Neural progenitor cell (in vitro differentiated cells): ENCODE results near the gene MROH2A. TPM values are rescaled to one million over a fixed set of nuclear protein-coding genes. Genes with fewer than 3 reads are reported as not detected.

Source experiments
- DNase-seq: peaks from one replicate; pipeline ENCODE4 v3.0.0-alpha.2; 2016; ENCODE audit warnings: low spot score
- H2AFZ ChIP-seq: fragments of 200-600 bp; sonication (generic); replicated peaks from 2 replicates; pipeline ENCODE4 v1.6.1; 2016; ENCODE audit warnings: antibody characterized with exemption
- H3F3A ChIP-seq: fragments of 200-600 bp; sonication (generic); 2 replicates; pipeline ENCODE4 v1.6.1; 2016; ENCODE audit warnings: antibody characterized with exemption, low read depth
- H3K27ac ChIP-seq: fragments of 200-600 bp; sonication (generic); 2 replicates; pipeline ENCODE4 v1.5.1; 2016; ENCODE audit warnings: mild to moderate bottlenecking
- H3K27me3 ChIP-seq: fragments of 200-600 bp; sonication (generic); 2 replicates; pipeline ENCODE4 v1.6.1; 2016; ENCODE audit warnings: mild to moderate bottlenecking, moderate library complexity
- H3K36me3 ChIP-seq: fragments of 200-600 bp; sonication (generic); 2 replicates; pipeline ENCODE4 v1.5.1; 2016
- H3K4me1 ChIP-seq: fragments of 200-600 bp; sonication (generic); 2 replicates; pipeline ENCODE4 v1.6.1; 2016; ENCODE audit warnings: mixed run types
- H3K4me2 ChIP-seq: fragments of 200-600 bp; sonication (generic); 2 replicates; pipeline ENCODE4 v1.6.1; 2016
- H3K4me3 ChIP-seq: fragments of 200-600 bp; sonication (generic); 2 replicates; pipeline ENCODE4 v1.5.1; 2016
- H3K79me2 ChIP-seq: fragments of 200-600 bp; sonication (generic); 2 replicates; pipeline ENCODE4 v1.6.1; 2016; ENCODE audit warnings: low read depth
- H3K9ac ChIP-seq: fragments of 200-600 bp; sonication (generic); 2 replicates; pipeline ENCODE4 v1.6.1; 2016
- H3K9me3 ChIP-seq: fragments of 200-600 bp; sonication (generic); 2 replicates; pipeline ENCODE4 v1.5.1; 2016; ENCODE audit warnings: low read depth
- H4K20me1 ChIP-seq: fragments of 200-600 bp; sonication (generic); 2 replicates; pipeline ENCODE4 v1.6.1; 2016; ENCODE audit warnings: low read depth
- H3K27ac Mint-ChIP-seq: 3 replicates; pipeline ENCODE4 v1.8.0; 2021; ENCODE audit warnings: mixed read lengths
- H3K27me3 Mint-ChIP-seq: 2 replicates; pipeline ENCODE4 v1.8.0; 2022; ENCODE audit warnings: low read depth, mild to moderate bottlenecking, inconsistent platforms, moderate library complexity, mixed read lengths; ENCODE audit not compliant: insufficient read depth
- H3K36me3 Mint-ChIP-seq: 3 replicates; pipeline ENCODE4 v1.8.0; 2021; ENCODE audit warnings: mixed read lengths
- H3K4me1 Mint-ChIP-seq: 3 replicates; pipeline ENCODE4 v1.8.0; 2021; ENCODE audit warnings: mixed read lengths
- H3K4me3 Mint-ChIP-seq: 3 replicates; pipeline ENCODE4 v1.8.0; 2021; ENCODE audit warnings: mild to moderate bottlenecking, moderate library complexity, mixed read lengths
- H3K9me3 Mint-ChIP-seq: 3 replicates; pipeline ENCODE4 v1.8.0; 2020; ENCODE audit warnings: mixed read lengths
- CTCF ChIP-seq: fragments of 200-600 bp; sonication (generic); IDR thresholded peaks from 2 replicates; pipeline ENCODE4 v1.5.1; 2017; ENCODE audit warnings: antibody characterized with exemption, mild to moderate bottlenecking
- EZH2 ChIP-seq: fragments of 200-600 bp; sonication (generic); IDR thresholded peaks from 2 replicates; pipeline ENCODE4 v1.6.1; 2017; ENCODE audit warnings: antibody characterized with exemption, mild to moderate bottlenecking, moderate library complexity
- EZH2phosphoT487 ChIP-seq: fragments of 200-600 bp; sonication (generic); IDR thresholded peaks from 2 replicates; pipeline ENCODE4 v1.6.1; 2017; ENCODE audit warnings: antibody characterized with exemption
- total RNA-seq: library from RNA; depleted of rRNA; stranded (reverse); fragments of >200 nt; gene quantifications from 2 replicates; pipeline ENCODE4 v1.2.3, GENCODE V29; 2015; ENCODE audit warnings: low replicate concordance

MROH2A gene
- total RNA-seq, 1 donor from 2014 or later, result not detected

- Histone ChIP-seq H3K4me2 (no peak overlapping the region), H3K9ac (no peak overlapping the region), H3K79me2 (no peaks in the 10 kb centered on the region), H3K4me1 (no peaks in the 10 kb centered on the region), H2AFZ (no peak overlapping the region), H3K27ac (no peak overlapping the region), H3K27me3 (no peaks in the 10 kb centered on the region), H3K4me3 (no peak overlapping the region), H3K36me3 (no peaks in the 10 kb centered on the region), H3K9me3 (no peaks in the 10 kb centered on the region), H4K20me1 (no peaks in the 10 kb centered on the region), H3F3A (no peaks in the 10 kb centered on the region)
- Mint-ChIP-seq H3K4me3 (no peak overlapping the region), H3K4me1 (peaks cover 10% of the 10 kb centered on the region), H3K9me3 (no peaks in the 10 kb centered on the region), H3K36me3 (no peaks in the 10 kb centered on the region), H3K27me3 (peaks cover 4% of the 10 kb centered on the region), H3K27ac (peak overlapping the region; percentile 46)
- TF ChIP-seq CTCF (no peak), EZH2phosphoT487 (no peak), EZH2 (no peak)
- no peak for DNase-seq
These were observed 38.6 kb downstream of the MROH2A start for GRCh38 chr2:233816771-233817170.

GRCh38 chr2:233817361-233817911 is 39.3 kb downstream of the MROH2A start:
- Histone ChIP-seq H3K9ac (no peak overlapping the region), H3K27ac (no peak overlapping the region), H3K4me1 (no peaks in the 10 kb centered on the region), H3F3A (no peaks in the 10 kb centered on the region), H3K9me3 (no peaks in the 10 kb centered on the region), H4K20me1 (no peaks in the 10 kb centered on the region), H3K36me3 (no peaks in the 10 kb centered on the region), H2AFZ (no peak overlapping the region), H3K79me2 (no peaks in the 10 kb centered on the region), H3K27me3 (no peaks in the 10 kb centered on the region), H3K4me2 (no peak overlapping the region), H3K4me3 (no peak overlapping the region)
- no peak for DNase-seq
- Mint-ChIP-seq H3K36me3 (no peaks in the 10 kb centered on the region), H3K27me3 (peaks cover 4% of the 10 kb centered on the region), H3K9me3 (no peaks in the 10 kb centered on the region), H3K4me3 (peak overlapping the region; percentile 65), H3K27ac (no peak overlapping the region), H3K4me1 (peaks cover 10% of the 10 kb centered on the region)
- TF ChIP-seq EZH2phosphoT487 (no peak), CTCF (no peak), EZH2 (no peak)

- H3K27me3 Mint-ChIP-seq, result peaks cover 4% of the 10 kb centered on the region
- H3K36me3 Mint-ChIP-seq, result no peaks in the 10 kb centered on the region
- peaks cover 10% of the 10 kb centered on the region for H3K4me1 Mint-ChIP-seq
- no peaks in the 10 kb centered on the region for H3K9me3 Mint-ChIP-seq
- H3K4me3 Mint-ChIP-seq, result no peak overlapping the region
- Histone ChIP-seq H3K9me3 (no peaks in the 10 kb centered on the region), H3F3A (no peaks in the 10 kb centered on the region), H3K4me1 (no peaks in the 10 kb centered on the region), H3K27ac (no peak overlapping the region), H3K27me3 (no peaks in the 10 kb centered on the region), H3K4me2 (no peak overlapping the region), H3K79me2 (no peaks in the 10 kb centered on the region), H3K4me3 (no peak overlapping the region), H3K9ac (no peak overlapping the region), H2AFZ (no peak overlapping the region), H4K20me1 (no peaks in the 10 kb centered on the region), H3K36me3 (no peaks in the 10 kb centered on the region)
- no peak for TF ChIP-seq EZH2phosphoT487
- TF ChIP-seq EZH2, result no peak
- no peak for TF ChIP-seq CTCF
- H3K27ac Mint-ChIP-seq, result no peak overlapping the region
- DNase-seq, result no peak
These were observed 40.0 kb downstream of the MROH2A start for GRCh38 chr2:233817995-233818638.
